GM18505 (cell line): Measurements from ENCODE around the gene MTOR.
"Not testable (repeated sequence)": the region's sequence is repeated elsewhere in the genome, so short reads cannot be mapped to it uniquely, and the experiment has no call there.

Experiments used
- ATAC-seq: cut with Tn5 transposase; IDR thresholded peaks from one replicate; pipeline ENCODE4 v1.9.1; 2021; ENCODE audit not compliant: unreplicated experiment
- POLR2A ChIP-seq: IDR thresholded peaks from 4 replicates; pipeline ENCODE4 v1.6.1; 2011; ENCODE audit warnings: borderline replicate concordance; ENCODE audit not compliant: insufficient read depth, insufficient read length; ENCODE audit errors: extremely low read depth

Gene MTOR

DNA sequence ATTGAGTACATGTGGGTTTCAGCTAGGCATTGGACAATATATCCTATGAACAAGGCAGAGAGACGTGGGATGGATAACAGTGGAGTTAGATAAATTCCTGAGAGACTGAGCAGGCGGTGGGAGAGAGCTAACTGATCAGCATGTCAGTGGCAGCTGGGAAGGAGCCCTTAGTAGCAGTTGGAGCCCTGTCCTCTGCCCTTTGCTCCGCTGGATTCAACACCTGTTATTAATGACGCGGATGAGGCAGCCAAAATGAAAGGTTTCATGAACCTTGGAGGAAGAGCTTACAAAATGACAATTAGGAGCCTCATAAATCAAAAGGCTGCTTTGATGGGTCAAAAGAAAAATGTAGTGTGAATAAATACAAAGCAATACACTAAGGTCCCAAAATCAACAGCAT is 26.7 kb upstream of the MTOR start:
- no peak for TF ChIP-seq POLR2A
- no peak for ATAC-seq

DNA sequence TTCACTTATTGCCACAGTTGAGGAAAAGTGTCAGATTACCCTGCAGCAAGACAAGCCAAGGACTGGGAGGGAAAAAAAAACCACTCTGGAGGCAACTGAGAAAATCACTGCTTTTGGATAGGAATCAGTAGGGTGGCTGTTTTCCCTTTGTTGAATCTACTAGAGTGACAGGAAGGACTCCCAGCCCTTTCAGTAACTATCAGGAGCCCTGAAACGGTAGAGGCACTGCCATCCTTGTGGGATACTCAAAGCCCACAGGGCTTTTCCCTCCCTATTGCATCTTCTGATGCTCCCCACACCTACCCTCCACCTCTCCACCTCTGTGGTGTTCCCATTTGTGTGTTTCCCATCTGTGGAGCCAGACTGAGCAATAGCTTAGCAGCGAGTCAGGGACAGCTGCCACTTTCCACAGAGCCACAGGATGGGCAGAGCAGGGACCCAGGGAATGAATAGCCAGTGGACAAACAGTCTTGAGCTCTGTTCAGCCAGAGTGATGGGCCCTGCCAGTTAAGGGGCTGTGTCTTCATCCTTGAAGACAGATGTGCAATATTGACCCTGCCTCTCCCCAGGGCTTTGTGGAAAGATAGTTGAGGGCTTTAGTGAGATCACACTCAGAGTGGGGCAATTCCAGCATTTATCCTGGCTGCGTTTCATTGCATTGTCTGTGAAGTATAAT is 24.5 kb upstream of the MTOR start:
- ATAC-seq, result no peak
- no peak for TF ChIP-seq POLR2A

- no peak for ATAC-seq
- TF ChIP-seq POLR2A, result no peak
Observed at GRCh38 chr1:11285883-11286734, 23.8 kb upstream of the MTOR start.

DNA sequence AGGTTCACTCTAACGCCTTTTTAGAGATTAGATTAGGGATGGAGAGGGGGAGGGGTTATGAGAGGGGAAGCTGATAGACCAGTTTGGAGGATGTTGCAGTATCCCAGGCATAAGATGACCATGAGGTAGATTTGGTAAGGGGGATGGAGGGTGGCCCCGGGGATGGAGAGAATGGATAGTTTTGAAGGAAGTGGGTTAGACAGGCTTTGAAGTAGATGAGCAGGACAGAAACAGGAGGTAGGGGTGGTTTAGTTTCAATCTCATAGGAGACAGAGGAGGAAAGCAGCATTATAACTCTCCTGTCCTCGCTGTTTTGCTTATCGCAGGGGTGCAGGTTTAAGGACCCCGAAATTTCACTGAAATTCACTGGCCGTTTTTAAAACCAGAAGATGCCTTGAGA is 22.4 kb upstream of the MTOR start:
- no peak for TF ChIP-seq POLR2A
- ATAC-seq, result no peak

DNA sequence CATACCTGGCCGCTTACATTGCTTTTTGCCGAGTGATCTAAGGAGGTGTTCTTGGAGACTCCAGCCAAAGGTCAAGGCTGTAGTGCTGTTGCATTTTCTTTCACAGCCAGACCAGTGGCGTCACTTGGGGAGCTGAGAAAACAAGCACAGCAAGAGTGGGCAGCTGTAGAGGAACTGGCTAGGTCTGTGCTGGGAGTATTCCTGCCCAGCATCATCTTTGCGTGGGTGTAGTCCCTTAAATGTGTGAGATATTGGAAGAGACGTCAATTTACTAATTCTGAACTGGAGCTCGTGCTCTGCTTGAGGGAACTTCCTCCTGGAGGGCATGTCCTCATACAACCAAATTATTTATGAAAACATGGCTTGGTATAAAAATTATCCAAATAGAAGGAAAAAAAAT is 20.8 kb upstream of the MTOR start:
- no peak for ATAC-seq
- TF ChIP-seq POLR2A, result no peak

- no peak for ATAC-seq
- no peak for TF ChIP-seq POLR2A
Observed at GRCh38 chr1:11281518-11282331, 19.4 kb upstream of the MTOR start.

GRCh38 chr1:11280719-11281376 is 18.5 kb upstream of the MTOR start:
- ATAC-seq, result no peak
- TF ChIP-seq POLR2A, result peak; percentile 23

- no peak for TF ChIP-seq POLR2A
Observed at GRCh38 chr1:11279630-11280029, 17.3 kb upstream of the MTOR start.

DNA sequence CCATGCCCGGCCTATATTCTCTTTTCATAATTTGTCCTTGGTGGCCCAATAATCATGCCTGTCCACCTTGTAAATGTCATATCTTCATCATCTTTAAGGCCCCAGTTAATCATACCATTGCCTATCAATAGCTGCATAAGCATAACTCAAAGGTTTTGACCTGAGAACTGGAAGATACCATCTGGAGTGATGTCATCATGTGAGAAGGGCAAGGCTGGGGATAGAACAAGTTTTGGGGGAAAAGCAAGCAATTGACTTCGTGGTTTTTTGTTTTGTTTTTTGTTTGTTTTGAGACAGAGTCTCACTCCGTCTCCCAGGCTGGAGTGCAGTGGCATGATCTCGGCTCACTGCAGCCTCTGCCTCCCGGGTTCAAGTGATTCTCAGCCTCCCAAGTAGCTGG is 16.8 kb upstream of the MTOR start:
- no peak for TF ChIP-seq POLR2A
- no peak for ATAC-seq

More at GRCh38 chr1:11279630-11280029, 17.3 kb upstream of the MTOR start:
- no peak for ATAC-seq

GRCh38 chr1:11273595-11274234 is 11.4 kb upstream of the MTOR start:
- TF ChIP-seq POLR2A, result no peak
- ATAC-seq, result no peak

DNA sequence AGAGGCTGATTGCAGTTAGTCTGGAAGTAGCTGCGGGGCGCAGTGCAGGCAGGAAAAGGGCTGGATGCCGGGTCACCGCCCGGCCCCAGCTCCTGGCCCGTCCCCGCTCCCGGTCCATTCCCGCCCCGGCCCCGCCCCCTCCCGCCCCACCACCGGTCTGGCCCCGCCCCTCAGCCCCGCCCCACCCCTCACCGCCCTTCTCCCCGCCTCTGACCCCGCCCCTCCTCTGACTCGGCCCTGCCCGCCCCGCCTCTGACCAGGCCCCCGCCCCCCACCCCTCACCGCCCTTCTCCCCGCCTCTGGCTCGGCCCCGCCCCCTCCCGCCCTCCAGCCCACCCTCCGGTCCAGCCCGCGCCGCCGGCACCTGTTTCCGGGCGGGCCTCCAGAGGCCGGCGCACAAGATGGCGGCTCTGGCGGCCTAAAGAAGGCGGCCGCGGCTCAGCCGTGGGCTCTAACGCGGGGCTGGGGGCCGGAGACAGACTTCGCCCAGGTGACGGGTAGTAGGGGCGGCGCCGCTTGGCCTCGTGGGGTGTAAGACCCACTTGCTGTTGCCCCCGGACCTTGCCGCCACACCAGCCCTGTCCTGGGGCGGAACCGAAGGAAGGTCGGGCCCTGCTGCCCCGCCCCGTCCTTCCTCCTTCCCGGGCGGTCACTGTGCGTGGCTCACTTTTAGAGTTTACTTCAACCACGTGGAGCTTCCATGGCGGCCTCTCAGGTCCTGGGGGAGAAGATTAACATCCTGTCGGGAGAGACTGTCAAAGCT is 10.7 kb upstream of the MTOR start, which contains the start of gene UBIAD1:
Gene UBIAD1 (plus strand): TSS at position 367 of the 763 bp plus-strand sequence. CDS start 334 bp downstream, at position 701.
- ATAC-seq, result peak; percentile 76
- TF ChIP-seq POLR2A, result peak; percentile 89

DNA sequence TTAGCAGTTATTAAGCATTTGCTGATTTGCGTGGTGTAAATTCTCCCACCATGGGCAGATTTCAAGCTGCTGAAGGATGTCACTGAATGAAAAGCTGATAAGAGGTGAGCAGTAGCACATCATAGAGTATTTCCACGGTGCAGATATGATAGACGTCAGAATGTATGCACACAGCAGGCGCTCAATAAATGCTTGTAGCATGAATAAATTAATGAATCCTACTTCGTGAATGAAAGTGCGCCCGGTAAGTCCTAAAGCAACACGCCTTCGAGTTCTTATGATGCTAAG is 10.1 kb upstream of the MTOR start:
- no peak for TF ChIP-seq POLR2A
- peak; percentile 6 for ATAC-seq

DNA sequence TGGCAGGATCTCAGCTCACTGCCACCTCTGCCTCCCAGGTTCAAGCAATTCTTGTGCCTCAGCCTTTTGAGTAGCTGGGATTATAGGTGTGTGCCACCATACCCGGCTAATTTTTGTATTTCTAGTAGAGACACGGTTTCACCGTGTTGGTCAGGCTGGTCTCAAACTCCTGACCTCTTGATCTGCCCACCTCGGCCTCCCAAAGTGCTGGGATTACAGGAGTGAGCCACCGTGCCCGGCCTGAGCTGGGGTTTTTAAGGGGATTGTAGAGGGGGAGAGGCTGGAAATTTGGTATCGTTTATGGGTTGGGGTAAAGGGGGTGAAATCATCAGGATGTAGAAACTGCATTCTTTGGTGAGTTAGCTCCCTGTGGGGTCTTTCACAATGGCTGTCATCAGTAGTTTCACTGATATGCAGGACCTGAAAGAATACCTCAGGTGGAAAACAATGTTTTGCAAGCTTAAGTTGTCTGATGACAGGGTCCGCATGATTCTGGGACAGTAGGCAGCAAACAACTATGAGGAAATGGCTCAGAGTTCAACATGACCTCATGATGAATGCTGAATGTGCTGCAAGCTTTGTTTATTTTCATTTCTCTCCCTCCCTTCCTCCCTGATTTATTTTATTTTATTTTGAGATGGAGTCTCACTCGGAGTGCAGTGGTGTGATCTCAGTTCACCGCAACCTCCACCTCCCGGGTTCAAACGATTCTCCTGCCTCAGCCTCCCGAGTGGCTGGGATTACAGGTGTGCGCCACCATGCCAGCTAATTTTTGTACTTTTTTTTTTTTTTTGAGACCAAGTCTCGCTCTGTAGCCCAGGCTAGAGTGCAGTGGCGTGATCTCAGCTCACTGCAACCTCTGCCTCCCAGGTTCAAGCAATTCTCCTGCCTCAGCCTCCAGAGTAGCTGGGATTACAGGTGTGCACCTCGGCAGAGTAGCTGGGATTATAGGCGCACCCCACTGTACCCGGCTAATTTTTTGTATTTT is 5.3 kb upstream of the MTOR start:
- ATAC-seq, result not testable (repeated sequence)
